HG03025 (cell line): Measurements from ENCODE around the gene PSD2.

ENCODE experiments used
- ATAC-seq: cut with Tn5 transposase; IDR thresholded peaks from one replicate; pipeline ENCODE4 v1.9.1; 2021; ENCODE audit warnings: mild to moderate bottlenecking, moderate library complexity; ENCODE audit not compliant: unreplicated experiment, low FRiP score

PSD2 gene

GRCh38 chr5:139795074-139796001, at the start of gene PSD2:
Gene PSD2 (plus strand): TSS chr5:139795808. CDS start chr5:139809441, 13,633 bp downstream.
- ATAC-seq: no peak

GRCh38 chr5:139746691-139747582, 48.7 kb upstream of the PSD2 start:
- ATAC-seq: no peak

- ATAC-seq: no peak
Observed at GRCh38 chr5:139747583-139748504, 47.8 kb upstream of the PSD2 start.

- ATAC-seq: no peak
Observed at GRCh38 chr5:139748505-139748826, 47.1 kb upstream of the PSD2 start.

- no peak for ATAC-seq
Observed at GRCh38 chr5:139749242-139749641, 46.4 kb upstream of the PSD2 start.

- no peak for ATAC-seq
Observed at GRCh38 chr5:139751236-139751635, 44.4 kb upstream of the PSD2 start.

- no peak for ATAC-seq
Observed at GRCh38 chr5:139752506-139753473, 42.8 kb upstream of the PSD2 start.

- no peak for ATAC-seq
Observed at GRCh38 chr5:139755892-139756671, 39.5 kb upstream of the PSD2 start.

GRCh38 chr5:139756971-139757370, 38.6 kb upstream of the PSD2 start:
- no peak for ATAC-seq

- ATAC-seq: no peak
Observed at GRCh38 chr5:139757727-139758509, 37.7 kb upstream of the PSD2 start.

GRCh38 chr5:139758510-139759075, 37.0 kb upstream of the PSD2 start:
- no peak for ATAC-seq

- no peak for ATAC-seq
Observed at GRCh38 chr5:139759219-139759721, 36.3 kb upstream of the PSD2 start.

- ATAC-seq: no peak
Observed at GRCh38 chr5:139760066-139761056, 35.2 kb upstream of the PSD2 start.

- no peak for ATAC-seq
Observed at GRCh38 chr5:139761057-139761450, 34.6 kb upstream of the PSD2 start.

- no peak for ATAC-seq
Observed at GRCh38 chr5:139761501-139761900, 34.1 kb upstream of the PSD2 start.

- no peak for ATAC-seq
Observed at GRCh38 chr5:139762615-139763170, 32.9 kb upstream of the PSD2 start.
